Panc1 (cell line): ENCODE data around the gene MAT2A. TPM values are rescaled to one million over a fixed set of nuclear protein-coding genes. Genes with fewer than 3 reads are reported as not detected.

Experiments used
- ATAC-seq: fragments of 200-7000 bp; cut with Tn5 transposase; 2 replicates; pipeline ENCODE4 v1.9.1; 2020; ENCODE audit warnings: mild to moderate bottlenecking, moderate library complexity
- BruUV-seq: library from RNA; stranded (reverse); fragments of 400-500 nt; replicated peaks from 2 replicates; lab custom pipeline; 2021; lab: Mats Ljungman, UMichigan
- CTCF ChIA-PET: fragments of 300-600 bp; sonication (Branson Sonifier 250); formaldehyde crosslinking; loops from one replicate; lab custom pipeline; 2022; ENCODE audit warnings: antibody characterized with exemption; lab: Charles Lee
- POLR2A ChIA-PET: fragments of 300-600 bp; sonication (Branson Sonifier 250); formaldehyde crosslinking; loops from one replicate; lab custom pipeline; 2022; ENCODE audit warnings: antibody characterized with exemption; lab: Charles Lee
- DNase-seq: peaks from one replicate; pipeline ENCODE4 v3.0.0-alpha.2; 2010; ENCODE audit warnings: low read depth, low spot score
- H3K27ac ChIP-seq: 2 replicates; pipeline ENCODE4 v1.5.1; 2011; ENCODE audit warnings: mild to moderate bottlenecking, low read length, inconsistent platforms
- H3K27me3 ChIP-seq: fragments of 200-500 bp; sonication (Bioruptor generic); 2 replicates; pipeline ENCODE4 v1.6.0; 2014; ENCODE audit warnings: low read length, inconsistent platforms; ENCODE audit not compliant: control insufficient read depth, insufficient read depth
- H3K36me3 ChIP-seq: fragments of 200-500 bp; sonication (Bioruptor generic); 2 replicates; pipeline ENCODE4 v1.5.1; 2014; ENCODE audit warnings: inconsistent platforms, mild to moderate bottlenecking, low read length, moderate library complexity; ENCODE audit not compliant: control insufficient read depth, insufficient read depth
- H3K4me1 ChIP-seq: 2 replicates; pipeline ENCODE4 v1.5.1; 2011; ENCODE audit warnings: inconsistent platforms, mild to moderate bottlenecking, low read length, moderate library complexity; ENCODE audit not compliant: control insufficient read depth, insufficient read depth
- H3K4me3 ChIP-seq, 2 experiments: 2 replicates each; pipeline ENCODE4 v1.5.1; 2011 to 2012; ENCODE audit warnings: low read depth in 2 of 2, low read length in 2 of 2, mild to moderate bottlenecking in 2 of 2, inconsistent platforms in 1 of 2, moderate library complexity in 1 of 2
- H3K9me3 ChIP-seq: fragments of 200-500 bp; sonication (Bioruptor generic); 2 replicates; pipeline ENCODE4 v1.5.1; 2014; ENCODE audit warnings: low read depth, mild to moderate bottlenecking, inconsistent platforms, low read length, moderate library complexity; ENCODE audit not compliant: control insufficient read depth, insufficient read depth
- POLR2AphosphoS5 ChIP-seq: IDR thresholded peaks from 2 replicates; pipeline ENCODE4 v1.6.1; 2012; ENCODE audit warnings: mild to moderate bottlenecking, low read depth, low read length, moderate library complexity
- SIN3A ChIP-seq: IDR thresholded peaks from 2 replicates; pipeline ENCODE4 v1.6.1; 2012; ENCODE audit warnings: low read depth, mild to moderate bottlenecking, low read length, moderate library complexity, borderline replicate concordance; ENCODE audit not compliant: insufficient read depth
- TCF7L2 ChIP-seq: IDR thresholded peaks from 2 replicates; pipeline ENCODE4 v1.6.1; 2011; ENCODE audit warnings: mild to moderate bottlenecking, low read depth, low read length, inconsistent platforms
- in situ Hi-C: cut with HindIII; loops from 2 replicates; pipeline ENCODE4 v1.10.0; 2016; ENCODE audit warnings: low sequenced_read_pairs, low pct_unique_long_range_greater_than_20kb
- intact Hi-C: fragments of 100-400 bp; cut with micrococcal nuclease; formaldehyde crosslinking; loops from one replicate; pipeline ENCODE4 v1.10.0; 2022; ENCODE audit not compliant: unreplicated experiment
- total RNA-seq: library from RNA; stranded (reverse); gene quantifications from one replicate; pipeline ENCODE4 v1.2.1, GENCODE V29; 2021; ENCODE audit not compliant: unreplicated experiment
- TF ChIP-seq, protein P1 (sequence below): fragments of 450-650 bp; IDR thresholded peaks from 2 replicates; pipeline ENCODE4 v1.5.1; 2017; ENCODE audit warnings: mild to moderate bottlenecking
- TF ChIP-seq, protein P2 (sequence below), 2 experiments: IDR thresholded peaks; 2 replicates each; pipeline ENCODE4 v1.6.1; 2011 to 2012; ENCODE audit warnings: low read depth in 2 of 2, control low read depth in 1 of 2, low read length in 1 of 2, mild to moderate bottlenecking in 1 of 2, moderate library complexity in 1 of 2; ENCODE audit not compliant: insufficient read depth in 1 of 2

MAT2A gene
- total RNA-seq, 1 experiment from 2014 or later = 547 TPM

DNA sequence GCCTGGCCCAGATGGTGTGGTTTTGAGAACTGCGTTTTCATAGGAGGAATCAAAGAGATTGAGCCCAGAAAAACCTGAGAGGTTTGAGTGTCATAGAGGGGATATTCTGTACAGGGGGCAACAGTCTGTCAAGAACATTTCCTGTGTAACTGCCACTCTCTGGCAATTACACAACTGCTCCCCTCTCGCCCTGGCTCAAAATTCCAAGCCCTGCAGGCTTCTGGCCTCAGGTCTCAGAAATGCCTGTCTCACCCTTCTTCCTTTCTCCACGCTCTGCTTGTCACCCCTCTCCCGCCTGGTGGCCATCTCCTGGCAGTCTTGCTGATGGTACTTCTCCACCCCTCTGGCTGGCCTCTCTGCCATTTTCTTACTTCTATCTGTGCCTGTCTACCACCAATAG, 49.3 kb downstream of the MAT2A start:
- in situ Hi-C loops (no loop called here), intact Hi-C loops (no loop called here)
- TF ChIP-seq TCF7L2 (no peak), POLR2AphosphoS5 (no peak), SIN3A (no peak)
- TF ChIP-seq, protein P1, sequence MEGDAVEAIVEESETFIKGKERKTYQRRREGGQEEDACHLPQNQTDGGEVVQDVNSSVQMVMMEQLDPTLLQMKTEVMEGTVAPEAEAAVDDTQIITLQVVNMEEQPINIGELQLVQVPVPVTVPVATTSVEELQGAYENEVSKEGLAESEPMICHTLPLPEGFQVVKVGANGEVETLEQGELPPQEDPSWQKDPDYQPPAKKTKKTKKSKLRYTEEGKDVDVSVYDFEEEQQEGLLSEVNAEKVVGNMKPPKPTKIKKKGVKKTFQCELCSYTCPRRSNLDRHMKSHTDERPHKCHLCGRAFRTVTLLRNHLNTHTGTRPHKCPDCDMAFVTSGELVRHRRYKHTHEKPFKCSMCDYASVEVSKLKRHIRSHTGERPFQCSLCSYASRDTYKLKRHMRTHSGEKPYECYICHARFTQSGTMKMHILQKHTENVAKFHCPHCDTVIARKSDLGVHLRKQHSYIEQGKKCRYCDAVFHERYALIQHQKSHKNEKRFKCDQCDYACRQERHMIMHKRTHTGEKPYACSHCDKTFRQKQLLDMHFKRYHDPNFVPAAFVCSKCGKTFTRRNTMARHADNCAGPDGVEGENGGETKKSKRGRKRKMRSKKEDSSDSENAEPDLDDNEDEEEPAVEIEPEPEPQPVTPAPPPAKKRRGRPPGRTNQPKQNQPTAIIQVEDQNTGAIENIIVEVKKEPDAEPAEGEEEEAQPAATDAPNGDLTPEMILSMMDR = no peak
- Histone ChIP-seq H3K9me3 (no peaks in the 10 kb centered on the region), H3K27ac (no peak overlapping the region), H3K36me3 (no peaks in the 10 kb centered on the region), H3K4me1 (peaks cover 22% of the 10 kb centered on the region), H3K4me3 (no peak overlapping the region), H3K27me3 (no peaks in the 10 kb centered on the region)
- no peak for ATAC-seq
- ChIA-PET CTCF (no interaction called here), POLR2A (interaction anchor here (0.6 kb wide), 1 partner anchor 21 kb away, joined by 3 read pairs; no protein-coding TSS in a partner anchor)
- no peak for DNase-seq
- BruUV-seq = no TSS peak

DNA sequence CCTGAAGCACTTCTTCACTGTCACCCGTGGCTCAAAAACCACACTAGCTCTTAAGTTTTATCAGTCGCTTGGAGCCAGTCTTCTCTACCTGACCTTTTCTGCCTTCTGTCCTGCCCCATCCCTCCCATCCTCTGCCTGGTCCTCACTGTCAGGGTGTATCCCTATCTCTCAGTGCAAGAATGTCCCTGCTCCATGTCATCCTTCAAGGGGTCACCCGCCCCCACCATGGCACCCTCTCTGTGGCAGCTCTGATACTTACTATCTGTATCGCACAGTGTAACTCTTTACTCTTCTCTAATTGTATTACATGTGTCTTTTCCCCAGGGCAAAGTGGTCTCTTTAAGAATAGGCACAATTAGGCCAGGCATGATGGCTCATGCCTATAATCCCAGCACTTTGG, 49.7 kb downstream of the MAT2A start:
- in situ Hi-C loops (no loop called here), intact Hi-C loops (no loop called here)
- no peaks in the 10 kb centered on the region for H3K36me3 ChIP-seq
- no peak overlapping the region for H3K4me3 ChIP-seq
- ChIA-PET CTCF (no interaction called here), POLR2A (interaction anchor here (0.6 kb wide), 1 partner anchor 21 kb away, joined by 3 read pairs; no protein-coding TSS in a partner anchor)
- H3K27me3 ChIP-seq = no peaks in the 10 kb centered on the region
- DNase-seq (no peak), ATAC-seq (no peak)
- H3K4me1 ChIP-seq = peaks cover 21% of the 10 kb centered on the region
- H3K27ac ChIP-seq = no peak overlapping the region
- no TSS peak for BruUV-seq
- no peaks in the 10 kb centered on the region for H3K9me3 ChIP-seq
- TF ChIP-seq SIN3A = no peak
- TF ChIP-seq, protein P2, sequence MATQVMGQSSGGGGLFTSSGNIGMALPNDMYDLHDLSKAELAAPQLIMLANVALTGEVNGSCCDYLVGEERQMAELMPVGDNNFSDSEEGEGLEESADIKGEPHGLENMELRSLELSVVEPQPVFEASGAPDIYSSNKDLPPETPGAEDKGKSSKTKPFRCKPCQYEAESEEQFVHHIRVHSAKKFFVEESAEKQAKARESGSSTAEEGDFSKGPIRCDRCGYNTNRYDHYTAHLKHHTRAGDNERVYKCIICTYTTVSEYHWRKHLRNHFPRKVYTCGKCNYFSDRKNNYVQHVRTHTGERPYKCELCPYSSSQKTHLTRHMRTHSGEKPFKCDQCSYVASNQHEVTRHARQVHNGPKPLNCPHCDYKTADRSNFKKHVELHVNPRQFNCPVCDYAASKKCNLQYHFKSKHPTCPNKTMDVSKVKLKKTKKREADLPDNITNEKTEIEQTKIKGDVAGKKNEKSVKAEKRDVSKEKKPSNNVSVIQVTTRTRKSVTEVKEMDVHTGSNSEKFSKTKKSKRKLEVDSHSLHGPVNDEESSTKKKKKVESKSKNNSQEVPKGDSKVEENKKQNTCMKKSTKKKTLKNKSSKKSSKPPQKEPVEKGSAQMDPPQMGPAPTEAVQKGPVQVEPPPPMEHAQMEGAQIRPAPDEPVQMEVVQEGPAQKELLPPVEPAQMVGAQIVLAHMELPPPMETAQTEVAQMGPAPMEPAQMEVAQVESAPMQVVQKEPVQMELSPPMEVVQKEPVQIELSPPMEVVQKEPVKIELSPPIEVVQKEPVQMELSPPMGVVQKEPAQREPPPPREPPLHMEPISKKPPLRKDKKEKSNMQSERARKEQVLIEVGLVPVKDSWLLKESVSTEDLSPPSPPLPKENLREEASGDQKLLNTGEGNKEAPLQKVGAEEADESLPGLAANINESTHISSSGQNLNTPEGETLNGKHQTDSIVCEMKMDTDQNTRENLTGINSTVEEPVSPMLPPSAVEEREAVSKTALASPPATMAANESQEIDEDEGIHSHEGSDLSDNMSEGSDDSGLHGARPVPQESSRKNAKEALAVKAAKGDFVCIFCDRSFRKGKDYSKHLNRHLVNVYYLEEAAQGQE (IDR thresholded peaks at IDR 0.05; ENCODE audit: insufficient read depth in 1 of 2, low read depth in 2 of 2, low read length in 1 of 2) = no peak
- no peak for TF ChIP-seq POLR2AphosphoS5
- TF ChIP-seq, protein P1 = no peak
- no peak for TF ChIP-seq TCF7L2
